ENCODE measurements around the gene CRIM1. TPM values are rescaled to one million over a fixed set of nuclear protein-coding genes. Genes with fewer than 3 reads are reported as not detected.

CRIM1 gene
- total RNA-seq, 4 donors from 2014 or later: 93.2 to 194 (median 119) TPM

DNA sequence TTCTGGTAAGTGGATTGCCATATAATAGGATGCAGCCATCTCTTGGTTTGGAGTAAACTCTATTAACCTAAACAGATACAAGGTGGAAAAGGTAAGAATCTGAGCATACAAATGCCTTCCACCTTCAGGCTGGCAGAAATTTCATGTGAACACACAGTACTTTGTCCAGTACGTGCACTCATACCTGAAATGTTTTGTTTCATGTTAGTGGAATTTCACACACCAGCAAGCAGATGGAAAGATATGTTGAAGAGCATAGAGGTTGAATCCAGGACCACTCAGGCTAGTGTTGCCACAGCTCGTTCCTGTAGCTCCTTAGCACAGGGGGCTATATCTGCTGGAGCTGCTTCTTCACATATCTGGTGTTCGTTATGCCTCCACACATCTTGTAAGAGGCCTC is 34.0 kb downstream of the CRIM1 start:
- H3K4me3 ChIP-seq: no peak overlapping the region
- H3K9me3 ChIP-seq: no peaks in the 10 kb centered on the region
- H3K4me1 ChIP-seq: peaks cover 72 to 82% of the 10 kb centered on the region in 2 donors
- no peak for TF ChIP-seq POLR2A (IDR thresholded peaks at IDR 0.05)
- TF ChIP-seq, protein P1, sequence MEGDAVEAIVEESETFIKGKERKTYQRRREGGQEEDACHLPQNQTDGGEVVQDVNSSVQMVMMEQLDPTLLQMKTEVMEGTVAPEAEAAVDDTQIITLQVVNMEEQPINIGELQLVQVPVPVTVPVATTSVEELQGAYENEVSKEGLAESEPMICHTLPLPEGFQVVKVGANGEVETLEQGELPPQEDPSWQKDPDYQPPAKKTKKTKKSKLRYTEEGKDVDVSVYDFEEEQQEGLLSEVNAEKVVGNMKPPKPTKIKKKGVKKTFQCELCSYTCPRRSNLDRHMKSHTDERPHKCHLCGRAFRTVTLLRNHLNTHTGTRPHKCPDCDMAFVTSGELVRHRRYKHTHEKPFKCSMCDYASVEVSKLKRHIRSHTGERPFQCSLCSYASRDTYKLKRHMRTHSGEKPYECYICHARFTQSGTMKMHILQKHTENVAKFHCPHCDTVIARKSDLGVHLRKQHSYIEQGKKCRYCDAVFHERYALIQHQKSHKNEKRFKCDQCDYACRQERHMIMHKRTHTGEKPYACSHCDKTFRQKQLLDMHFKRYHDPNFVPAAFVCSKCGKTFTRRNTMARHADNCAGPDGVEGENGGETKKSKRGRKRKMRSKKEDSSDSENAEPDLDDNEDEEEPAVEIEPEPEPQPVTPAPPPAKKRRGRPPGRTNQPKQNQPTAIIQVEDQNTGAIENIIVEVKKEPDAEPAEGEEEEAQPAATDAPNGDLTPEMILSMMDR (IDR thresholded peaks at IDR 0.05 in 4 of 5, conservative IDR thresholded peaks at IDR 0.05 in 1 of 5): no peak
- H3K27ac ChIP-seq: peak overlapping the region; percentile 35 to 47 (median 40)
- in situ Hi-C loops (cut with MboI; ENCODE audit: low sequenced_read_pairs in 4 of 4): no loop called here
- ATAC-seq: no peak
- intact Hi-C loops (cut with DNase I; ENCODE audit: low total_unique reads): no loop called here
- no peaks in the 10 kb centered on the region for H3K27me3 ChIP-seq
- H3K36me3 ChIP-seq: no peaks in the 10 kb centered on the region
- DNase-seq: no peak

DNA sequence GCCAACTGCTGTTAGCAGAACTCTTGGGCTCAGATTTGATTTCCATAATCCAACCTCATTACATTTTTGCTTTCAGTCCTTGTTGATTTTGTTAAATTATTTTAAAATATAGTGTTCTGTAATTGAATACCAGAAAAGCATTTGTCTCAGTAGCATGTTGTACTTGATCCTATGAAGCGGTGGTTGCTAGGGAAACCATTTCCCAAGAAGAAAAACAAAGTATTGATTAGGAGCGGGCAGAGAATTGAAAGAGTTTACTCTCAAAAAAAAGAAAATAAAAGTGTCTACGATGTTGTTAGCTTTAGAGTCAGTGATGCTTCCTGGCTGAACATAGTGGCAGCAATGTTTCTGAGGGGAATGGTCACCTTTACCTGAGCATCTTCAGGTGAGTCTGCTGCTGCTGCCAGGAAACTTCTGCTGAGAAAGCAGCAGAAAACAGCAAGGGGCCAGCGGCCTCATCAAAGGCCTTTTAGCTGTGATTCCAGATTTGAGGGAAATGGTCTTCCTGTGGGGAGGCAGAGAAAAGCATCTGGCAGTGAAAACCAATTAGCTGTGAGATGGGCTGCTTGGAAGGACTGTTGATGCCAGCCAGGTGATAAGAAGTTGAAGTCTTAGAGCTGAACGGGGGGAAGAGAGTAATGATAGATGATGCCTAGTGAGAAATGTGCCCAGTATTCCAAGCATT is 37.1 kb downstream of the CRIM1 start:
- H3K4me1 ChIP-seq: peaks cover 55 to 72% of the 10 kb centered on the region in 2 donors

DNA sequence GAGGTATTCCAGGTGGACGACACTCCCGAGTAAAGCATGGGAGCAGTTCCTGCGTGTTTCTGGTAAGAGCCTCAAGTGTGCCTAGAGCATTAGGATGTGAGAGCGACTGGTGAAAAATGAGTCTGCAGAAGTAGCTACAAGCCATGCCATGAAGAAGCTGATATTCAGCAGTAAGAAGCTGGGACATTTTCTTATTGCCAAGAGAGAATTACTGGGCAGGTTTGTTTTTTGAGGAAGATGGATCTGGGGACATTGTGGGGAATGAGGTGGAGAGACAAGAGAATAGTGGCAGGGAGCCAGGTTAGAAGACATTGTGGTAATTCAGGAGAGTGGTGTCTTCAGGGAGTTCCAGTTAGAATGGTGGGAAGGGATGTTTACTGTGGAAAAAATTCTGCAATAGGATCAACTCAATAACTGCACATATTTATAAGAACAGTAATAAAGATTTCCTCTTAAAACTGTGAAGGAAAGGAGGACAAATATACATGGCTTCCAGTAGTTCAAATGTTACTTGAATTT is 38.2 kb downstream of the CRIM1 start:
- peak in 1 of 2 donors; percentile 12 for ATAC-seq
- DNase-seq: no peak
- intact Hi-C loops (cut with DNase I; ENCODE audit: low total_unique reads): no loop called here
- in situ Hi-C loops (cut with MboI; ENCODE audit: low sequenced_read_pairs in 4 of 4): no loop called here
- peak overlapping the region in 3 of 4 donors; percentile 36 to 66 (median 57) for H3K27ac ChIP-seq
- peaks cover 51 to 72% of the 10 kb centered on the region in 2 donors for H3K4me1 ChIP-seq
- H3K36me3 ChIP-seq: peaks cover 0 to 8% of the 10 kb centered on the region in 2 donors
- H3K9me3 ChIP-seq: no peaks in the 10 kb centered on the region
- H3K4me3 ChIP-seq: no peak overlapping the region
- TF ChIP-seq POLR2A (IDR thresholded peaks at IDR 0.05): no peak
- TF ChIP-seq, protein P1 (IDR thresholded peaks at IDR 0.05 in 4 of 5, conservative IDR thresholded peaks at IDR 0.05 in 1 of 5): no peak
- no peaks in the 10 kb centered on the region for H3K27me3 ChIP-seq

More for the DNA sequence above, 37.1 kb downstream of the CRIM1 start:
- in situ Hi-C loops (cut with MboI; ENCODE audit: low sequenced_read_pairs in 4 of 4) (no loop called here), intact Hi-C loops (cut with DNase I; ENCODE audit: low total_unique reads) (no loop called here)
- H3K36me3 ChIP-seq: peaks cover 0 to 8% of the 10 kb centered on the region in 2 donors
- H3K9me3 ChIP-seq: no peaks in the 10 kb centered on the region
- no peak for ATAC-seq
- H3K27me3 ChIP-seq: no peaks in the 10 kb centered on the region
- peak overlapping the region in 3 of 4 donors; percentile 36 to 66 (median 57) for H3K27ac ChIP-seq
- DNase-seq: no peak
- H3K4me3 ChIP-seq: no peak overlapping the region
- TF ChIP-seq, protein P1 (IDR thresholded peaks at IDR 0.05 in 4 of 5, conservative IDR thresholded peaks at IDR 0.05 in 1 of 5): no peak
- TF ChIP-seq POLR2A (IDR thresholded peaks at IDR 0.05): no peak

DNA sequence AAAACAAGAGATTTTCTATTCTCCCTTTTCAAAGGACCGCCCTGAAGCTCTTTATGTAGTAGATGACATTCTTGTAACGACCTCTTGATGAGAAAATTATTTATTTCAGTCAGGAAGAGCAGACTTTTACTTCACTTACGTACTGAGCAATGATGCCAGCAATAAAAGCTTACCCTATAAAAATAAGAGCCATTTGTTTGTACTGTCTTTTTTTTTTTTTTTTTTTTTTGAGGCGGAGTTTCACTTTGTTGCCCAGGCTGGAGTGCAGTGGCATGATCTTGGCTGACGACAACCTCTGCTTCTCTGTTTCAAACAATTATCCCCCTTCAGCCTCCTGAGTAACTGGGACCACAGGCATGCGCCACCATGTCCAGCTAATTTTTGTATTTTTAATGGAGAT is 39.2 kb downstream of the CRIM1 start:
- Histone ChIP-seq H3K27me3 (no peaks in the 10 kb centered on the region), H3K27ac (peak overlapping the region; percentile 7 to 66 (median 39)), H3K9me3 (no peaks in the 10 kb centered on the region), H3K36me3 (peaks cover 0 to 8% of the 10 kb centered on the region in 2 donors), H3K4me1 (peaks cover 46 to 67% of the 10 kb centered on the region in 2 donors), H3K4me3 (no peak overlapping the region)
- TF ChIP-seq, protein P1 (IDR thresholded peaks at IDR 0.05 in 4 of 5, conservative IDR thresholded peaks at IDR 0.05 in 1 of 5): no peak
- TF ChIP-seq POLR2A (IDR thresholded peaks at IDR 0.05): no peak
- no peak for ATAC-seq
- in situ Hi-C loops (cut with MboI; ENCODE audit: low sequenced_read_pairs in 4 of 4): no loop called here
- no peak for DNase-seq
- intact Hi-C loops (cut with DNase I; ENCODE audit: low total_unique reads): no loop called here
